H1 (cell line): ENCODE data around the gene RRAGB. TPM values are rescaled to one million over a fixed set of nuclear protein-coding genes. Genes with fewer than 3 reads are reported as not detected.

Source experiments
- CTBP2 ChIP-seq: IDR thresholded peaks from 2 replicates; pipeline ENCODE4 v1.7.0; 2011; ENCODE audit warnings: borderline replicate concordance, mild to moderate bottlenecking, moderate library complexity, mixed read lengths, low read length; ENCODE audit not compliant: insufficient read depth, insufficient read length
- EZH2 ChIP-seq: fragments of 200-600 bp; sonication (generic); IDR thresholded peaks from 2 replicates; pipeline ENCODE4 v1.7.1; 2012; ENCODE audit warnings: low read depth, mild to moderate bottlenecking, moderate library complexity, low read length, inconsistent platforms; ENCODE audit not compliant: severe bottlenecking
- GABPA ChIP-seq: IDR thresholded peaks from 2 replicates; pipeline ENCODE4 v1.6.1; 2011; ENCODE audit warnings: mild to moderate bottlenecking, low read length, moderate library complexity, borderline replicate concordance; ENCODE audit not compliant: insufficient read depth
- HDAC2 ChIP-seq, 2 experiments: fragments of 300-600 bp in 1 of 2; sonication (generic) in 1 of 2; IDR thresholded peaks; 2 replicates each; pipeline ENCODE4 v1.6.1; 2011 to 2012; ENCODE audit warnings: low read depth in 2 of 2, low read length in 2 of 2, mild to moderate bottlenecking in 2 of 2, moderate library complexity in 2 of 2, borderline replicate concordance in 1 of 2, inconsistent platforms in 1 of 2
- KDM4A ChIP-seq: IDR thresholded peaks from one replicate; pipeline ENCODE4 v1.7.1; 2012; ENCODE audit warnings: low read depth, mild to moderate bottlenecking, moderate library complexity, low read length, inconsistent platforms; ENCODE audit not compliant: severe bottlenecking
- NRF1 ChIP-seq: IDR thresholded peaks from 2 replicates; pipeline ENCODE4 v1.6.1; 2011; ENCODE audit warnings: mild to moderate bottlenecking, low read depth, low read length, improper control_type of control experiment
- PHF8 ChIP-seq: fragments of 200-600 bp; sonication (generic); conservative IDR thresholded peaks from 2 replicates; pipeline ENCODE4 v1.7.1; 2012; ENCODE audit warnings: low read depth, mild to moderate bottlenecking, inconsistent platforms, low read length, moderate library complexity
- SIX5 ChIP-seq: IDR thresholded peaks from 2 replicates; pipeline ENCODE4 v1.6.1; 2011; ENCODE audit warnings: mild to moderate bottlenecking, low read depth, low read length
- TAF7 ChIP-seq: optimal IDR thresholded peaks from 2 replicates; pipeline ENCODE3; 2011; ENCODE audit warnings: low read depth, mild to moderate bottlenecking, inconsistent platforms, low read length, moderate library complexity, borderline replicate concordance
- ZNF274 ChIP-seq: IDR thresholded peaks from 2 replicates; pipeline ENCODE4 v1.7.0; 2012; ENCODE audit warnings: low read length, borderline replicate concordance; ENCODE audit errors: extremely low read depth
- polyA plus RNA-seq, 7 experiments: library from polyadenylated mRNA; depleted of rRNA in 3 of 7; stranded (reverse) in 5 of 7; unstranded in 2 of 7; fragments of >200 nt in 5 of 7; fragments of 200-250 nt in 2 of 7; gene quantifications; 1 replicate in 5 of 7; 2 replicates in 1 of 7; 4 replicates in 1 of 7; pipeline versions ENCODE4 v1.2.1 to v1.2.3, GENCODE V29; 2011 to 2013; ENCODE audit warnings: missing spikeins in 2 of 7, mixed read lengths in 2 of 7
- total RNA-seq: library from RNA; stranded (reverse); fragmentation: NEBNext Ultra II Directional; extraction: Animal tissue kit (Norgen Biotek cat#: 25700); gene quantifications from 2 replicates; pipeline ENCODE4 v1.2.1, GENCODE V29; 2021
- TF ChIP-seq, protein P1 (sequence below): fragments of 300-600 bp; sonication (generic); IDR thresholded peaks from 2 replicates; pipeline ENCODE4 v1.7.1; 2012; ENCODE audit warnings: low read length, moderate library complexity, mild to moderate bottlenecking, inconsistent platforms; ENCODE audit not compliant: insufficient replicate concordance

RRAGB gene
- total and polyA plus RNA-seq, 2 of the 8 experiments (the other 6 are each of a cell fraction or from before 2014, with no cell fraction given) = 5.8 to 6.8 TPM

DNA sequence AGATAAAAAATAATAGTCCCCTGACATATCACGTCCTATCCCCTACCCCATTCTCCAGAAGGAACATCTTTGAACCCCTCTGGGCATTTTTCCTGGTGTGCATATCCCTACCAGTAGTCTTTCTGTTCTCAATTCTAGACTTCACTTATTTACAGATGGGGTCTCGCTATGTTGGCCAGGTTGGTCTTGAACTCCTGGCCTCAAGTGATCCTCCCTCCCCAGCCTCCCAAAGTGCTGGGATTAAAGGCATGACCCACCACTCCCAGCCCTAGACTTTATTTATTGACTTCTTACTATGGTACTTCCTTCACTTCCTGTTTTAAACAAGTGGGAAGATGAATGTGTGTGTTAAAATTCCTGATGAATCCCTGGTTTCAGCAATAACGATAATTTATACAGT is 612 bp upstream of the RRAGB start (continued):
- TF ChIP-seq, protein P1, sequence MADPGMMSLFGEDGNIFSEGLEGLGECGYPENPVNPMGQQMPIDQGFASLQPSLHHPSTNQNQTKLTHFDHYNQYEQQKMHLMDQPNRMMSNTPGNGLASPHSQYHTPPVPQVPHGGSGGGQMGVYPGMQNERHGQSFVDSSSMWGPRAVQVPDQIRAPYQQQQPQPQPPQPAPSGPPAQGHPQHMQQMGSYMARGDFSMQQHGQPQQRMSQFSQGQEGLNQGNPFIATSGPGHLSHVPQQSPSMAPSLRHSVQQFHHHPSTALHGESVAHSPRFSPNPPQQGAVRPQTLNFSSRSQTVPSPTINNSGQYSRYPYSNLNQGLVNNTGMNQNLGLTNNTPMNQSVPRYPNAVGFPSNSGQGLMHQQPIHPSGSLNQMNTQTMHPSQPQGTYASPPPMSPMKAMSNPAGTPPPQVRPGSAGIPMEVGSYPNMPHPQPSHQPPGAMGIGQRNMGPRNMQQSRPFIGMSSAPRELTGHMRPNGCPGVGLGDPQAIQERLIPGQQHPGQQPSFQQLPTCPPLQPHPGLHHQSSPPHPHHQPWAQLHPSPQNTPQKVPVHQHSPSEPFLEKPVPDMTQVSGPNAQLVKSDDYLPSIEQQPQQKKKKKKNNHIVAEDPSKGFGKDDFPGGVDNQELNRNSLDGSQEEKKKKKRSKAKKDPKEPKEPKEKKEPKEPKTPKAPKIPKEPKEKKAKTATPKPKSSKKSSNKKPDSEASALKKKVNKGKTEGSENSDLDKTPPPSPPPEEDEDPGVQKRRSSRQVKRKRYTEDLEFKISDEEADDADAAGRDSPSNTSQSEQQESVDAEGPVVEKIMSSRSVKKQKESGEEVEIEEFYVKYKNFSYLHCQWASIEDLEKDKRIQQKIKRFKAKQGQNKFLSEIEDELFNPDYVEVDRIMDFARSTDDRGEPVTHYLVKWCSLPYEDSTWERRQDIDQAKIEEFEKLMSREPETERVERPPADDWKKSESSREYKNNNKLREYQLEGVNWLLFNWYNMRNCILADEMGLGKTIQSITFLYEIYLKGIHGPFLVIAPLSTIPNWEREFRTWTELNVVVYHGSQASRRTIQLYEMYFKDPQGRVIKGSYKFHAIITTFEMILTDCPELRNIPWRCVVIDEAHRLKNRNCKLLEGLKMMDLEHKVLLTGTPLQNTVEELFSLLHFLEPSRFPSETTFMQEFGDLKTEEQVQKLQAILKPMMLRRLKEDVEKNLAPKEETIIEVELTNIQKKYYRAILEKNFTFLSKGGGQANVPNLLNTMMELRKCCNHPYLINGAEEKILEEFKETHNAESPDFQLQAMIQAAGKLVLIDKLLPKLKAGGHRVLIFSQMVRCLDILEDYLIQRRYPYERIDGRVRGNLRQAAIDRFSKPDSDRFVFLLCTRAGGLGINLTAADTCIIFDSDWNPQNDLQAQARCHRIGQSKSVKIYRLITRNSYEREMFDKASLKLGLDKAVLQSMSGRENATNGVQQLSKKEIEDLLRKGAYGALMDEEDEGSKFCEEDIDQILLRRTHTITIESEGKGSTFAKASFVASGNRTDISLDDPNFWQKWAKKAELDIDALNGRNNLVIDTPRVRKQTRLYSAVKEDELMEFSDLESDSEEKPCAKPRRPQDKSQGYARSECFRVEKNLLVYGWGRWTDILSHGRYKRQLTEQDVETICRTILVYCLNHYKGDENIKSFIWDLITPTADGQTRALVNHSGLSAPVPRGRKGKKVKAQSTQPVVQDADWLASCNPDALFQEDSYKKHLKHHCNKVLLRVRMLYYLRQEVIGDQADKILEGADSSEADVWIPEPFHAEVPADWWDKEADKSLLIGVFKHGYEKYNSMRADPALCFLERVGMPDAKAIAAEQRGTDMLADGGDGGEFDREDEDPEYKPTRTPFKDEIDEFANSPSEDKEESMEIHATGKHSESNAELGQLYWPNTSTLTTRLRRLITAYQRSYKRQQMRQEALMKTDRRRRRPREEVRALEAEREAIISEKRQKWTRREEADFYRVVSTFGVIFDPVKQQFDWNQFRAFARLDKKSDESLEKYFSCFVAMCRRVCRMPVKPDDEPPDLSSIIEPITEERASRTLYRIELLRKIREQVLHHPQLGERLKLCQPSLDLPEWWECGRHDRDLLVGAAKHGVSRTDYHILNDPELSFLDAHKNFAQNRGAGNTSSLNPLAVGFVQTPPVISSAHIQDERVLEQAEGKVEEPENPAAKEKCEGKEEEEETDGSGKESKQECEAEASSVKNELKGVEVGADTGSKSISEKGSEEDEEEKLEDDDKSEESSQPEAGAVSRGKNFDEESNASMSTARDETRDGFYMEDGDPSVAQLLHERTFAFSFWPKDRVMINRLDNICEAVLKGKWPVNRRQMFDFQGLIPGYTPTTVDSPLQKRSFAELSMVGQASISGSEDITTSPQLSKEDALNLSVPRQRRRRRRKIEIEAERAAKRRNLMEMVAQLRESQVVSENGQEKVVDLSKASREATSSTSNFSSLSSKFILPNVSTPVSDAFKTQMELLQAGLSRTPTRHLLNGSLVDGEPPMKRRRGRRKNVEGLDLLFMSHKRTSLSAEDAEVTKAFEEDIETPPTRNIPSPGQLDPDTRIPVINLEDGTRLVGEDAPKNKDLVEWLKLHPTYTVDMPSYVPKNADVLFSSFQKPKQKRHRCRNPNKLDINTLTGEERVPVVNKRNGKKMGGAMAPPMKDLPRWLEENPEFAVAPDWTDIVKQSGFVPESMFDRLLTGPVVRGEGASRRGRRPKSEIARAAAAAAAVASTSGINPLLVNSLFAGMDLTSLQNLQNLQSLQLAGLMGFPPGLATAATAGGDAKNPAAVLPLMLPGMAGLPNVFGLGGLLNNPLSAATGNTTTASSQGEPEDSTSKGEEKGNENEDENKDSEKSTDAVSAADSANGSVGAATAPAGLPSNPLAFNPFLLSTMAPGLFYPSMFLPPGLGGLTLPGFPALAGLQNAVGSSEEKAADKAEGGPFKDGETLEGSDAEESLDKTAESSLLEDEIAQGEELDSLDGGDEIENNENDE = no peak
- no peak for TF ChIP-seq EZH2
- no peak for TF ChIP-seq TAF7
- no peak for TF ChIP-seq PHF8
- TF ChIP-seq CTBP2 = no peak
- no peak for TF ChIP-seq KDM4A
- no peak for TF ChIP-seq GABPA
- no peak for TF ChIP-seq NRF1
- TF ChIP-seq HDAC2 (IDR thresholded peaks at IDR 0.05; ENCODE audit: borderline replicate concordance in 1 of 2, low read depth in 2 of 2, low read length in 2 of 2) = no peak
- no peak for TF ChIP-seq SIX5
- no peak for TF ChIP-seq ZNF274
